PC-3 (cell line): ENCODE data around the gene GDPD5. TPM values are rescaled to one million over a fixed set of nuclear protein-coding genes. Genes with fewer than 3 reads are reported as not detected.
A peak's percentile ranks its signal among the peaks of the same experiment; 100 is the strongest.

Experiments
- ATAC-seq: fragments of 200-7000 bp; cut with Tn5 transposase; 2 replicates; pipeline ENCODE4 v1.9.1; 2020; ENCODE audit warnings: mild to moderate bottlenecking, moderate library complexity
- BruUV-seq: library from RNA; stranded (reverse); fragments of 400-500 nt; replicated peaks from 2 replicates; lab custom pipeline; 2021; lab: Mats Ljungman, UMichigan
- CTCF ChIA-PET: fragments of 300-600 bp; sonication (Branson Sonifier 250); formaldehyde crosslinking; loops from one replicate; lab custom pipeline; 2022; ENCODE audit warnings: antibody characterized with exemption; lab: Charles Lee
- POLR2A ChIA-PET: fragments of 300-600 bp; sonication (Branson Sonifier 250); formaldehyde crosslinking; loops from one replicate; lab custom pipeline; 2022; ENCODE audit warnings: antibody characterized with exemption; ENCODE audit not compliant: unreplicated experiment; lab: Charles Lee
- DNase-seq: peaks from one replicate; pipeline ENCODE4 v3.0.0-alpha.2; 2015
- H2AFZ ChIP-seq: fragments of 300-600 bp; sonication (generic); 2 replicates; pipeline ENCODE4 v1.6.0; 2016; ENCODE audit warnings: antibody characterized with exemption, low read length
- H3F3A ChIP-seq: fragments of 300-600 bp; sonication (generic); one replicate; pipeline ENCODE4 v1.6.0; 2017; ENCODE audit warnings: antibody characterized with exemption, low read length, control low read depth, mild to moderate bottlenecking; ENCODE audit not compliant: unreplicated experiment
- H3K27ac ChIP-seq: fragments of 300-600 bp; sonication (generic); 2 replicates; pipeline ENCODE4 v1.5.1; 2016; ENCODE audit warnings: mild to moderate bottlenecking, low read length
- H3K27me3 ChIP-seq: fragments of 300-600 bp; sonication (generic); 2 replicates; pipeline ENCODE4 v1.6.1; 2016; ENCODE audit warnings: low read length, mixed read lengths
- H3K36me3 ChIP-seq: fragments of 300-600 bp; sonication (generic); 2 replicates; pipeline ENCODE4 v1.6.1; 2016; ENCODE audit warnings: low read depth, mixed run types, low read length, mixed read lengths
- H3K4me1 ChIP-seq: fragments of 300-600 bp; sonication (generic); 2 replicates; pipeline ENCODE4 v1.5.1; 2016; ENCODE audit warnings: low read length; ENCODE audit not compliant: insufficient read depth
- H3K4me2 ChIP-seq: fragments of 300-600 bp; sonication (generic); 2 replicates; pipeline ENCODE4 v1.6.0; 2016; ENCODE audit warnings: low read length
- H3K4me3 ChIP-seq: fragments of 300-600 bp; sonication (generic); 2 replicates; pipeline ENCODE4 v1.5.1; 2016; ENCODE audit warnings: mild to moderate bottlenecking, low read length, mixed read lengths
- H3K79me2 ChIP-seq: fragments of 300-600 bp; sonication (generic); 2 replicates; pipeline ENCODE4 v1.6.1; 2017; ENCODE audit warnings: low read length, mixed read lengths
- H3K9ac ChIP-seq: fragments of 300-600 bp; sonication (generic); 2 replicates; pipeline ENCODE4 v1.6.0; 2016; ENCODE audit warnings: mild to moderate bottlenecking, low read length
- H3K9me2 ChIP-seq: fragments of 300-600 bp; sonication (generic); replicated peaks from 2 replicates; pipeline ENCODE4 v1.6.1; 2016; ENCODE audit warnings: mixed run types, low read length, mixed read lengths
- H3K9me3 ChIP-seq: fragments of 300-600 bp; sonication (generic); 2 replicates; pipeline ENCODE4 v1.6.1; 2016; ENCODE audit warnings: low read length, mixed read lengths
- H4K20me1 ChIP-seq: fragments of 300-600 bp; sonication (generic); 2 replicates; pipeline ENCODE4 v1.6.1; 2016; ENCODE audit warnings: low read length, mixed read lengths
- CTCF ChIP-seq: fragments of 300-600 bp; sonication (generic); conservative IDR thresholded peaks from 2 replicates; pipeline ENCODE4 v1.5.1; 2017; ENCODE audit warnings: antibody characterized with exemption, low read depth, mild to moderate bottlenecking, low read length
- EZH2 ChIP-seq: fragments of 300-600 bp; sonication (generic); IDR thresholded peaks from one replicate; pipeline ENCODE4 v1.6.1; 2017; ENCODE audit warnings: antibody characterized with exemption, mild to moderate bottlenecking, low read length; ENCODE audit not compliant: unreplicated experiment
- EZH2phosphoT487 ChIP-seq: fragments of 300-600 bp; sonication (generic); IDR thresholded peaks from 2 replicates; pipeline ENCODE4 v1.6.1; 2018; ENCODE audit warnings: mild to moderate bottlenecking, antibody characterized with exemption, low read length, borderline replicate concordance
- intact Hi-C: fragments of 100-400 bp; cut with micrococcal nuclease; formaldehyde crosslinking; loops from 2 replicates; pipeline ENCODE4 v1.9.0; 2023
- total RNA-seq: library from RNA; depleted of rRNA; stranded (reverse); fragments of >200 nt; gene quantifications from 2 replicates; pipeline ENCODE4 v1.2.3, GENCODE V29; 2014

GDPD5 gene
- total RNA-seq, 1 experiment from 2014 or later, result 21.4 TPM

GRCh38 chr11:75532200-75533048 is 6.7 kb upstream of the GDPD5 start:
- BruUV-seq, result no TSS peak

DNA sequence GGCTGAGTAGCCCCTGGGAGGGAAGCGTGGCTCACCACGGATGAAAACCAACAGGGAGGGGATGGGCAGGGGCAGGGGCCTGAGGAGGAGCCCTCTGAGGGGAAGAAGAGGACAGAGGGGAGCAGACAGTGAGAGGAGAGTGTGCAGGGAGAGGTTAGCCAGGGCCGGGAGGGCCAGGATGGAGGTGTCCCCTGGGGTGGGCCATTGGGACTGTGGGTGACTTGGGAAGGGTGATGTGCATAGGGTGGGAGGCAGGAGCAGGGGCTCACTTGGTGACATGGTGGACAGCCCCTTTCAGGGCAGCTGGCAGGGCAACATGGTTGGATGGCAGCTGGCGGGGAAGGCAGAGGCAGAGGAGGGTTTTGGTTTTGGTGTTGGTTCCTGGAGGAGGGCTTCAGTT is 5.6 kb upstream of the GDPD5 start:
- Histone ChIP-seq H3K4me2 (no peak overlapping the region), H3K9me2 (no peaks in the 10 kb centered on the region), H3K9me3 (no peaks in the 10 kb centered on the region), H3K4me3 (no peak overlapping the region), H2AFZ (no peak overlapping the region), H4K20me1 (no peaks in the 10 kb centered on the region), H3F3A (no peaks in the 10 kb centered on the region), H3K79me2 (peaks cover 3% of the 10 kb centered on the region; the same call in 1 of the 2 replicates), H3K27ac (no peak overlapping the region), H3K36me3 (no peaks in the 10 kb centered on the region), H3K27me3 (no peaks in the 10 kb centered on the region), H3K9ac (no peak overlapping the region), H3K4me1 (peaks cover 26% of the 10 kb centered on the region)
- ATAC-seq (no peak), DNase-seq (no peak)
- CTCF ChIA-PET, result interaction anchor here (0.7 to 1.1 kb wide), 3 partner anchors 87 to 143 kb away, joined by 3 to 5 read pairs (median 4); no protein-coding TSS in a partner anchor
- POLR2A ChIA-PET, result interaction anchor here (0.7 kb wide), 2 partner anchors 27 to 782 kb away, joined by 5 to 25 read pairs; no protein-coding TSS in a partner anchor
- no peak for TF ChIP-seq CTCF
- TF ChIP-seq EZH2, result no peak
- TF ChIP-seq EZH2phosphoT487, result no peak
- intact Hi-C loops, result loop anchor here (5.0 kb wide), 1 partner anchor 34 kb away; no protein-coding TSS in a partner anchor
- BruUV-seq, result no TSS peak

More at GRCh38 chr11:75532200-75533048, 6.7 kb upstream of the GDPD5 start:
- Histone ChIP-seq H4K20me1 (no peaks in the 10 kb centered on the region), H3K27ac (no peak overlapping the region), H3K79me2 (no peaks in the 10 kb centered on the region), H3K9me3 (no peaks in the 10 kb centered on the region), H3K9ac (no peak overlapping the region), H3K36me3 (no peaks in the 10 kb centered on the region), H3F3A (no peaks in the 10 kb centered on the region), H3K27me3 (no peaks in the 10 kb centered on the region), H2AFZ (peak overlapping the region; percentile 64), H3K4me3 (no peak overlapping the region; the same call in 1 of the 2 replicates), H3K9me2 (no peaks in the 10 kb centered on the region), H3K4me1 (peaks cover 33% of the 10 kb centered on the region), H3K4me2 (peak overlapping the region; percentile 67)
- POLR2A ChIA-PET, result interaction anchor here (0.7 kb wide), 1 partner anchor 29 kb away, joined by 5 read pairs; no protein-coding TSS in a partner anchor
- peak; percentile 52 for ATAC-seq
- no peak for TF ChIP-seq EZH2phosphoT487
- peak; percentile 93 for TF ChIP-seq CTCF
- TF ChIP-seq EZH2, result no peak
- intact Hi-C loops, result loop anchor here (1.0 to 5.0 kb wide), 3 partner anchors 35 to 144 kb away; no protein-coding TSS in a partner anchor
- CTCF ChIA-PET, result interaction anchor here (0.6 to 1.1 kb wide), 3 partner anchors 88 to 167 kb away, joined by 4 to 12 read pairs (median 5); no protein-coding TSS in a partner anchor
- DNase-seq, result peak; percentile 93
